Endothelial cell of umbilical vein (primary cell): ENCODE results near the gene WDR5. TPM values are rescaled to one million over a fixed set of nuclear protein-coding genes. Genes with fewer than 3 reads are reported as not detected.

Source experiments
- BruUV-seq: library from RNA; stranded (reverse); fragments of 400-500 nt; replicated peaks from 2 replicates; lab custom pipeline; 2021; lab: Mats Ljungman, UMichigan
- CTCF ChIA-PET: fragments of 300-600, 350-600 bp; sonication (Branson Sonifier 250); formaldehyde crosslinking; loops from one replicate; lab custom pipeline; 2021; ENCODE audit warnings: antibody characterized with exemption, inconsistent platforms; lab: Charles Lee
- POLR2A ChIA-PET: fragments of 300-600, 350-600 bp; sonication (Branson Sonifier 250); formaldehyde crosslinking; loops from one replicate; lab custom pipeline; 2021; ENCODE audit warnings: antibody characterized with exemption, inconsistent platforms; lab: Charles Lee
- DNase-seq: peaks from one replicate; pipeline ENCODE4 v3.0.0-alpha.2; 2011; ENCODE audit warnings: low read depth, low spot score
- FAIRE-seq: peaks from 2 replicates; lab custom pipeline; 2011; peaks lifted over from hg19 to GRCh38; lab: Jason Lieb, UNC
- H2AFZ ChIP-seq: 2 replicates; pipeline ENCODE4 v1.6.0; 2012; ENCODE audit warnings: low read depth, low read length, control low read depth, inconsistent platforms
- H3K27ac ChIP-seq: 2 replicates; pipeline ENCODE4 v1.5.1; 2011; ENCODE audit warnings: low read depth, mild to moderate bottlenecking, control low read depth, low read length, moderate library complexity; ENCODE audit not compliant: insufficient read depth
- H3K27me3 ChIP-seq, 2 experiments: 2 replicates each; pipeline versions ENCODE4 v1.6.0 to v1.6.1; 2011; ENCODE audit warnings: low read length in 2 of 2, mixed read lengths in 1 of 2; ENCODE audit not compliant: control insufficient read depth in 2 of 2, insufficient read depth in 2 of 2
- H3K36me3 ChIP-seq, 2 experiments: 2 replicates in 1 of 2; 3 replicates in 1 of 2; pipeline ENCODE4 v1.5.1; 2011; ENCODE audit warnings: low read length in 2 of 2, mild to moderate bottlenecking in 1 of 2, moderate library complexity in 1 of 2; ENCODE audit not compliant: control insufficient read depth in 2 of 2, insufficient read depth in 2 of 2; ENCODE audit errors: extremely low read depth in 1 of 2
- H3K4me1 ChIP-seq: 3 replicates; pipeline ENCODE4 v1.5.1; 2011; ENCODE audit warnings: mild to moderate bottlenecking, low read length; ENCODE audit not compliant: control insufficient read depth, insufficient read depth; ENCODE audit errors: extremely low read depth
- H3K4me2 ChIP-seq: 2 replicates; pipeline ENCODE4 v1.6.1; 2011; ENCODE audit warnings: low read length, control low read depth, mixed read lengths; ENCODE audit not compliant: insufficient read depth
- H3K4me3 ChIP-seq, 3 experiments: fragments of 200-600 bp in 1 of 3; sonication (generic), shearing (Covaris generic) in 1 of 3; replicated peaks in 1 of 3; 2 replicates each; pipeline ENCODE4 v1.5.1; 2011 to 2016; ENCODE audit warnings: control low read depth in 3 of 3, low read length in 3 of 3, mild to moderate bottlenecking in 2 of 3, inconsistent platforms in 1 of 3, low read depth in 1 of 3, moderate library complexity in 1 of 3; ENCODE audit not compliant: insufficient read depth in 1 of 3
- H3K79me2 ChIP-seq: 2 replicates; pipeline ENCODE4 v1.6.0; 2012; ENCODE audit warnings: low read length, inconsistent platforms; ENCODE audit not compliant: control insufficient read depth, insufficient read depth
- H3K9ac ChIP-seq: replicated peaks from 2 replicates; pipeline ENCODE3; 2011; ENCODE audit warnings: low read length, control low read depth; ENCODE audit not compliant: insufficient read depth; ENCODE audit errors: extremely low read depth
- H3K9me1 ChIP-seq: replicated peaks from 3 replicates; pipeline ENCODE4 v1.6.0; 2011; ENCODE audit warnings: mild to moderate bottlenecking, low read length; ENCODE audit not compliant: control insufficient read depth, insufficient read depth; ENCODE audit errors: extremely low read depth
- H3K9me3 ChIP-seq: replicated peaks from 2 replicates; pipeline ENCODE4 v1.5.1; 2012; ENCODE audit warnings: low read length, inconsistent platforms; ENCODE audit not compliant: control insufficient read depth, insufficient read depth
- H4K20me1 ChIP-seq: replicated peaks from 2 replicates; pipeline ENCODE3; 2011; ENCODE audit warnings: mild to moderate bottlenecking, low read length; ENCODE audit not compliant: control insufficient read depth, insufficient read depth; ENCODE audit errors: extremely low read depth
- EZH2 ChIP-seq: IDR thresholded peaks from 2 replicates; pipeline ENCODE4 v1.6.1; 2012; ENCODE audit warnings: borderline replicate concordance, low read depth, mild to moderate bottlenecking, moderate library complexity, low read length, inconsistent platforms; ENCODE audit not compliant: severe bottlenecking
- FOS ChIP-seq: IDR thresholded peaks from 2 replicates; pipeline ENCODE4 v1.6.1; 2011; ENCODE audit warnings: mild to moderate bottlenecking, low read length, moderate library complexity, borderline replicate concordance; ENCODE audit not compliant: insufficient read depth
- GATA2 ChIP-seq: IDR thresholded peaks from 2 replicates; pipeline ENCODE4 v1.7.0; 2011; ENCODE audit warnings: low read depth, mild to moderate bottlenecking, moderate library complexity, mixed read lengths, low read length; ENCODE audit not compliant: insufficient read length, insufficient read depth
- JUN ChIP-seq: IDR thresholded peaks from 2 replicates; pipeline ENCODE4 v1.6.1; 2011; ENCODE audit warnings: borderline replicate concordance, low read depth; ENCODE audit not compliant: insufficient read length, insufficient read depth
- MAX ChIP-seq: IDR thresholded peaks from 2 replicates; pipeline ENCODE4 v1.6.1; 2011; ENCODE audit not compliant: insufficient read depth, insufficient read length
- MYC ChIP-seq: IDR thresholded peaks from one replicate; pipeline ENCODE4 v1.6.1; 2011; ENCODE audit warnings: mild to moderate bottlenecking, low read depth, low read length
- POLR2A ChIP-seq: IDR thresholded peaks from 2 replicates; pipeline ENCODE4 v1.6.1; 2012; ENCODE audit warnings: low read depth, mild to moderate bottlenecking, control low read depth, low read length
- POLR2AphosphoS5 ChIP-seq: IDR thresholded peaks from 2 replicates; pipeline ENCODE4 v1.6.1; 2012; ENCODE audit warnings: low read depth, mild to moderate bottlenecking, control low read depth, low read length, moderate library complexity; ENCODE audit not compliant: insufficient read depth
- dilution Hi-C: fragments of 300-500 bp; cut with MboI; formaldehyde crosslinking; loops from one replicate; pipeline ENCODE4 v1.15.0; 2019; ENCODE audit warnings: low sequenced_read_pairs; ENCODE audit not compliant: extremely low pct_ligation_motif_present
- intact Hi-C: fragments of 100-400 bp; cut with micrococcal nuclease; formaldehyde crosslinking; loops from one replicate; pipeline ENCODE4 v1.10.0; 2022
- polyA plus RNA-seq, 4 experiments: library from polyadenylated mRNA; depleted of rRNA in 3 of 4; stranded (reverse) in 3 of 4; unstranded in 1 of 4; fragments of >200 nt; gene quantifications; 2 replicates each; pipeline versions ENCODE4 v1.2.1 to v1.2.3, GENCODE V29; 2011 to 2012; ENCODE audit warnings: missing spikeins in 1 of 4
- total RNA-seq: library from RNA; stranded (reverse); gene quantifications from 2 replicates; pipeline ENCODE4 v1.2.3, GENCODE V29; 2021
- TF ChIP-seq, protein P1 (sequence below), 2 donors: IDR thresholded peaks; 1 replicate in 1 of 2; 2 replicates in 1 of 2; pipeline ENCODE4 v1.5.1; 2011; ENCODE audit warnings: low read length in 2 of 2, mild to moderate bottlenecking in 2 of 2, moderate library complexity in 2 of 2, control low read depth in 1 of 2, inconsistent platforms in 1 of 2, low read depth in 1 of 2; ENCODE audit not compliant: insufficient read depth in 1 of 2; ENCODE audit errors: extremely low read depth in 1 of 2

The WDR5 gene
- total and polyA plus RNA-seq, 2 donors (not counting 3 experiments of a cell fraction or from before 2014, with no cell fraction given) = 32.1 to 42.5 TPM

- Histone ChIP-seq H3K9ac (no peak overlapping the region), H3K9me3 (no peaks in the 10 kb centered on the region), H3K27ac (no peak overlapping the region), H3K4me2 (no peak overlapping the region), H2AFZ (no peak overlapping the region), H3K79me2 (no peaks in the 10 kb centered on the region), H3K36me3 (no peaks in the 10 kb centered on the region), H3K4me3 (no peak overlapping the region), H3K4me1 (no peaks in the 10 kb centered on the region), H3K27me3 (peaks cover 3 to 8% of the 10 kb centered on the region in 2 experiments), H3K9me1 (no peaks in the 10 kb centered on the region), H4K20me1 (no peaks in the 10 kb centered on the region)
- TF ChIP-seq MYC (no peak), FOS (no peak), POLR2A (no peak), EZH2 (no peak), JUN (no peak), GATA2 (no peak), POLR2AphosphoS5 (no peak), MAX (no peak)
- TF ChIP-seq, protein P1, sequence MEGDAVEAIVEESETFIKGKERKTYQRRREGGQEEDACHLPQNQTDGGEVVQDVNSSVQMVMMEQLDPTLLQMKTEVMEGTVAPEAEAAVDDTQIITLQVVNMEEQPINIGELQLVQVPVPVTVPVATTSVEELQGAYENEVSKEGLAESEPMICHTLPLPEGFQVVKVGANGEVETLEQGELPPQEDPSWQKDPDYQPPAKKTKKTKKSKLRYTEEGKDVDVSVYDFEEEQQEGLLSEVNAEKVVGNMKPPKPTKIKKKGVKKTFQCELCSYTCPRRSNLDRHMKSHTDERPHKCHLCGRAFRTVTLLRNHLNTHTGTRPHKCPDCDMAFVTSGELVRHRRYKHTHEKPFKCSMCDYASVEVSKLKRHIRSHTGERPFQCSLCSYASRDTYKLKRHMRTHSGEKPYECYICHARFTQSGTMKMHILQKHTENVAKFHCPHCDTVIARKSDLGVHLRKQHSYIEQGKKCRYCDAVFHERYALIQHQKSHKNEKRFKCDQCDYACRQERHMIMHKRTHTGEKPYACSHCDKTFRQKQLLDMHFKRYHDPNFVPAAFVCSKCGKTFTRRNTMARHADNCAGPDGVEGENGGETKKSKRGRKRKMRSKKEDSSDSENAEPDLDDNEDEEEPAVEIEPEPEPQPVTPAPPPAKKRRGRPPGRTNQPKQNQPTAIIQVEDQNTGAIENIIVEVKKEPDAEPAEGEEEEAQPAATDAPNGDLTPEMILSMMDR (IDR thresholded peaks at IDR 0.05; ENCODE audit: extremely low read depth in 1 of 2, insufficient read depth in 1 of 2, low read depth in 1 of 2, low read length in 2 of 2) = no peak
- DNase-seq (no peak), FAIRE-seq (no peak)
- BruUV-seq = no TSS peak
- intact Hi-C loops (no loop called here), dilution Hi-C loops (no loop called here)
- POLR2A ChIA-PET = no interaction called here
- CTCF ChIA-PET = interaction anchor here (1.0 kb wide), 1 partner anchor 253 kb away, joined by 3 read pairs; no protein-coding TSS in a partner anchor
These were observed 53.8 kb downstream of the WDR5 start for GRCh38 chr9:134189470-134190231.
